ENCODE results near the gene ROBO2. TPM values are rescaled to one million over a fixed set of nuclear protein-coding genes. Genes with fewer than 3 reads are reported as not detected.

ROBO2 gene
- total and polyA plus RNA-seq, 10 of the 15 experiments (the other 5 are each of a cell fraction or from before 2014, with no cell fraction given), result 0.22 to 2.5 (median 0.81) TPM

DNA sequence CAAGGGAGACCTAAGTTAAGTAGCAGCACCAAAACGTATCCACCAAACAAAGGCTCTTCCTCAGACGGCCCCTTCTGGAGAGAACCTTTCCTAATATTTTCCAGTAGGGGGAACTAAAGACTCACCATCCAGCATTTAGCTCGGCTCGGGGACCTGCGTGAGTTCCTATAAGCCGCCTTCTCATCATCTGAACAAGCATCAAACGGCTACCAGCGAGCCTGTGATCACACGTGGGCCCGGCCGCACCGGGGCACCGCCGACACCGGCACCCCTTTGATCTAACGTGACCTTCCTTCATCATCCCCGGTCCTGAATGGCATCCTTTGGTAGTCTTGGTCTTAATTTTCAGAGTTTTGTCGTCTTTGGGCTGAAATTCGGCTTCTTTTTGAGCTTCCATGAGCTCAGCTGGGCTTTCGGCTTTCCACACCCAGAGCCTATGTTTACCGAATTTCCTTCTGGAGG is 1.4 kb upstream of the ROBO2 start (continued):
- no peak for TF ChIP-seq NFIC (IDR thresholded peaks at IDR 0.05; ENCODE audit: low read depth, low read length)
- TF ChIP-seq SRF (IDR thresholded peaks at IDR 0.05; ENCODE audit: low read depth in 2 of 2, low read length in 2 of 2), result no peak
- TF ChIP-seq SMC3 (IDR thresholded peaks at IDR 0.05; ENCODE audit: borderline replicate concordance, low read length), result 0 out of 2 replicates have a peak, but pooled peaks have one; percentile 31

DNA sequence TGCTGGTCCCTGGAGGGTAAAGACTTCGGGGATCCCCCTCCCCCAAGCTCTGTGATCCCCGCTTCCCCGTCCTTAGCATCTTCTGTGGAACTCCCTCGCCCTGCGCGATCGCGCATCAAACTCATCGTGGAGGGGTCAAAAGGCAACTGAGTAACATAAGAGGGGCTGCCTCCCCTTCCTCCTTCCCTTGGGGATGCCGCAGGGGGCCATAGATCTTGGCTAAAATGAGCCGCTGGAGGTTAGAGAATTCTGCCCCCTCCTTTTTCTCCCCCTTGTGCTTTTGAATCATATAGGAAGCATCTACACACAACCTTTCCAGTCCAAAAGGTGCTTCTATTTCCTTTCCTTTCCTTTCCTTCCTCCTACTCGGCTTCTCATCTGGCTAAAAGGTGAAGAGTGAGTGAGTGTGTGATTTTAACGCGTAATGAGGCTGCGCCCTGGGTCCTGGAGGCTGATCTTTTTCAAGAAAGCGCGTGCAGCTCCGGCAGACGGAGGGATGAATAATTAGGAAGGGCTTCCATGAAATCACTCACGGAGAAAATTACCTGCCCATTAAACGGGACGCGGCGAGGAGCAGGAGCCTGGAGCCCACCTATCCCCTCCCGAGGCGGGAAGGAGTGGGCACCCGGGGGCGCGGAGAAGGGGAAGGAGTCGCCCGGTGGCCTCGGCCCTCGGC is 831 bp upstream of the ROBO2 start:
- ChIA-PET POLR2A (no interaction called here), CTCF (interaction anchor here (0.7 to 1.4 kb wide), 7 partner anchors 80 to 992 kb away, joined by 3 to 6 read pairs (median 3); no protein-coding TSS in a partner anchor), RAD21 (ENCODE audit: unreplicated experiment) (interaction anchor here (0.9 to 1.3 kb wide), 2 partner anchors 211 to 1606 kb away, joined by 5 to 6 read pairs; no protein-coding TSS in a partner anchor), SMC1A (ENCODE audit: uncharacterized antibody, unreplicated experiment) (interaction anchor here (0.6 to 0.9 kb wide), 3 partner anchors 90 to 281 kb away, joined by 3 to 5 read pairs (median 4); no protein-coding TSS in a partner anchor)
- H3K79me2 ChIP-seq (ENCODE audit: control insufficient read depth, insufficient read depth, low read length), result no peaks in the 10 kb centered on the region
- H2AFZ ChIP-seq (ENCODE audit: control insufficient read depth, low read depth, low read length), result no peak overlapping the region
- FAIRE-seq (no peak), ATAC-seq (no peak), DNase-seq (ENCODE audit: low read depth, low spot score) (no peak)
- no peaks in the 10 kb centered on the region for H3K4me1 ChIP-seq (ENCODE audit: control insufficient read depth, insufficient read depth, low read length)
- H3K4me2 ChIP-seq (ENCODE audit: control insufficient read depth, insufficient read depth), result no peak overlapping the region
- no peak overlapping the region for H3K4me3 ChIP-seq
- H3K9me3 ChIP-seq (replicated peaks; ENCODE audit: control insufficient read depth, insufficient read depth, low read length), result no peaks in the 10 kb centered on the region
- WGBS (ENCODE audit: insufficient coverage, insufficient replicate concordance, low lambda C conversion rate, missing lambda C conversion rate), result 40% methylated on average over 33 of the region's 33 CpGs
- no peak overlapping the region for H3K9ac ChIP-seq (ENCODE audit: control insufficient read depth, insufficient read depth, low read length)
- H3K27ac ChIP-seq (ENCODE audit: control insufficient read depth, insufficient read depth), result no peak overlapping the region
- no peaks in the 10 kb centered on the region for H3K36me3 ChIP-seq (ENCODE audit: control insufficient read depth in 2 of 2, insufficient read depth in 2 of 2, low read length in 1 of 2)
- no peaks in the 10 kb centered on the region; a peak in 1 of 4 replicates for H3K27me3 ChIP-seq (replicated peaks in 1 of 2; ENCODE audit: control insufficient read depth in 2 of 2, insufficient read depth in 2 of 2, low read length in 1 of 2)
- no TSS peak for BruUV-seq (replicated peaks)
- no peaks in the 10 kb centered on the region for H4K20me1 ChIP-seq (ENCODE audit: control insufficient read depth, insufficient read depth)
- intact Hi-C loops (cut with micrococcal nuclease; ENCODE audit: unreplicated experiment), result loop anchor here (1.0 kb wide), 1 partner anchor 216 kb away; no protein-coding TSS in a partner anchor
- in situ Hi-C loops (cut with MboI), result loop anchor here (10.0 kb wide), 1 partner anchor 216 kb away; no protein-coding TSS in a partner anchor
- no peak for TF ChIP-seq RBBP5 (conservative IDR thresholded peaks at IDR 0.05)
- no peak for TF ChIP-seq SMAD1 (IDR thresholded peaks at IDR 0.05; ENCODE audit: low read depth, partially characterized antibody)
- TF ChIP-seq HDGF (IDR thresholded peaks at IDR 0.05), result no peak
- no peak for TF ChIP-seq CHD4 (IDR thresholded peaks at IDR 0.05)
- TF ChIP-seq ZNF24 (IDR thresholded peaks at IDR 0.05), result no peak
- TF ChIP-seq SIN3A (IDR thresholded peaks at IDR 0.05; ENCODE audit: low read depth, low read length), result no peak
- no peak for TF ChIP-seq EED (IDR thresholded peaks at IDR 0.05; ENCODE audit: low read depth)
- TF ChIP-seq NRF1 (conservative IDR thresholded peaks at IDR 0.05; ENCODE audit: low read depth, low read length), result no peak
- TF ChIP-seq RCOR1 (conservative IDR thresholded peaks at IDR 0.05; ENCODE audit: low read depth, low read length), result no peak
- TF ChIP-seq CHD1 (IDR thresholded peaks at IDR 0.05; ENCODE audit: low read depth, low read length), result no peak
- no peak for TF ChIP-seq TCF12 (IDR thresholded peaks at IDR 0.05; ENCODE audit: low read depth, low read length)
- no peak for TF ChIP-seq JUND (IDR thresholded peaks at IDR 0.05; ENCODE audit: low read depth, low read length)
- TF ChIP-seq, protein P1, sequence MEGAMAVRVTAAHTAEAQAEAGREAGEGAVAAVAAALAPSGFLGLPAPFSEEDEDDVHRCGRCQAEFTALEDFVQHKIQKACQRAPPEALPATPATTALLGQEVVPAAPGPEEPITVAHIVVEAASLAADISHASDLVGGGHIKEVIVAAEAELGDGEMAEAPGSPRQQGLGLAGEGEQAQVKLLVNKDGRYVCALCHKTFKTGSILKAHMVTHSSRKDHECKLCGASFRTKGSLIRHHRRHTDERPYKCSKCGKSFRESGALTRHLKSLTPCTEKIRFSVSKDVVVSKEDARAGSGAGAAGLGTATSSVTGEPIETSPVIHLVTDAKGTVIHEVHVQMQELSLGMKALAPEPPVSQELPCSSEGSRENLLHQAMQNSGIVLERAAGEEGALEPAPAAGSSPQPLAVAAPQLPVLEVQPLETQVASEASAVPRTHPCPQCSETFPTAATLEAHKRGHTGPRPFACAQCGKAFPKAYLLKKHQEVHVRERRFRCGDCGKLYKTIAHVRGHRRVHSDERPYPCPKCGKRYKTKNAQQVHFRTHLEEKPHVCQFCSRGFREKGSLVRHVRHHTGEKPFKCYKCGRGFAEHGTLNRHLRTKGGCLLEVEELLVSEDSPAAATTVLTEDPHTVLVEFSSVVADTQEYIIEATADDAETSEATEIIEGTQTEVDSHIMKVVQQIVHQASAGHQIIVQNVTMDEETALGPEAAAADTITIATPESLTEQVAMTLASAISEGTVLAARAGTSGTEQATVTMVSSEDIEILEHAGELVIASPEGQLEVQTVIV (IDR thresholded peaks at IDR 0.05; ENCODE audit: borderline replicate concordance, partially characterized antibody), result no peak
- TF ChIP-seq GABPA (IDR thresholded peaks at IDR 0.05; ENCODE audit: low read depth), result no peak
- no peak for TF ChIP-seq MEF2B (IDR thresholded peaks at IDR 0.05; ENCODE audit: partially characterized antibody, poor library complexity, severe bottlenecking)

All from GM12878 (cell line).